HG03139 (cell line): ENCODE results near the gene TCERG1L.
"Not testable (repeated sequence)": the region's sequence is repeated elsewhere in the genome, so short reads cannot be mapped to it uniquely, and the experiment has no call there.

ENCODE experiments used
- ATAC-seq: cut with Tn5 transposase; IDR thresholded peaks from one replicate; pipeline ENCODE4 v1.9.1; 2021; ENCODE audit not compliant: unreplicated experiment

Gene TCERG1L

GRCh38 chr10:131249955-131250344 is 61.6 kb downstream of the TCERG1L start:
- ATAC-seq, result no peak

- ATAC-seq, result no peak
These were observed 62.1 kb downstream of the TCERG1L start for GRCh38 chr10:131249238-131249954.

- no peak for ATAC-seq
These were observed 63.0 kb downstream of the TCERG1L start for GRCh38 chr10:131248376-131249165.

- ATAC-seq, result no peak
These were observed 63.6 kb downstream of the TCERG1L start for GRCh38 chr10:131247873-131248272.

GRCh38 chr10:131246775-131247174 is 64.7 kb downstream of the TCERG1L start:
- no peak for ATAC-seq

- ATAC-seq, result no peak
These were observed 65.4 kb downstream of the TCERG1L start for GRCh38 chr10:131246089-131246488.

GRCh38 chr10:131245475-131246059 is 66.0 kb downstream of the TCERG1L start:
- no peak for ATAC-seq

GRCh38 chr10:131244836-131245235 is 66.7 kb downstream of the TCERG1L start:
- no peak for ATAC-seq

GRCh38 chr10:131243076-131243475 is 68.4 kb downstream of the TCERG1L start:
- ATAC-seq, result no peak

- no peak for ATAC-seq
These were observed 69.5 kb downstream of the TCERG1L start for GRCh38 chr10:131242007-131242406.

- no peak for ATAC-seq
These were observed 70.8 kb downstream of the TCERG1L start for GRCh38 chr10:131240691-131241090.

- ATAC-seq, result no peak
These were observed 71.6 kb downstream of the TCERG1L start for GRCh38 chr10:131239926-131240325.

GRCh38 chr10:131239450-131239849 is 72.1 kb downstream of the TCERG1L start:
- no peak for ATAC-seq

- no peak for ATAC-seq
These were observed 72.7 kb downstream of the TCERG1L start for GRCh38 chr10:131238669-131239280.

- no peak for ATAC-seq
These were observed 73.4 kb downstream of the TCERG1L start for GRCh38 chr10:131237991-131238651.

GRCh38 chr10:131234606-131235005 is 76.9 kb downstream of the TCERG1L start:
- not testable (repeated sequence) for ATAC-seq

GRCh38 chr10:131233611-131234258 is 77.8 kb downstream of the TCERG1L start:
- no peak for ATAC-seq

GRCh38 chr10:131231965-131232541 is 79.5 kb downstream of the TCERG1L start:
- ATAC-seq, result no peak

GRCh38 chr10:131231323-131231964 is 80.1 kb downstream of the TCERG1L start:
- ATAC-seq, result no peak
